Measurements from ENCODE around the gene ZSCAN31. TPM values are rescaled to one million over a fixed set of nuclear protein-coding genes. Genes with fewer than 3 reads are reported as not detected.

ZSCAN31 gene
- total and polyA plus RNA-seq, 9 of the 15 experiments (the other 6 are each of a cell fraction or from before 2014, with no cell fraction given), result 3.9 to 12.1 (median 7.0) TPM

GRCh38 chr6:28274888-28275287, 61.1 kb downstream of the ZSCAN31 start (continued):
- TF ChIP-seq MGA (IDR thresholded peaks at IDR 0.05), result no peak
- TF ChIP-seq ZZZ3 (IDR thresholded peaks at IDR 0.05), result no peak
- TF ChIP-seq ZNF589 (CRISPR knock-in tag; IDR thresholded peaks at IDR 0.05; ENCODE audit: low read depth), result no peak

Small RNAs within 50 kb of the gene (small RNA-seq; reads per million reads assigned to genes)
- gene AL021997.1 (not detected), gene AL021997.2 (not detected)

Other genes with a start within 250 kb of the ZSCAN31 start
Only the 7 nearest of the 12 such genes appear.
- gene ZKSCAN4, start 83.9 kb downstream of the ZSCAN31 start, total RNA-seq (2014; rRNA removed), result 3.8 and 4.7 TPM in 2 replicates
- gene ZKSCAN4, start 83.9 kb downstream of the ZSCAN31 start, total RNA-seq (2014; rRNA removed; fragmentation: Illumina TruSeq; extraction: Trizol), result 5.0 and 5.9 TPM in 2 replicates
- 5.3 and 6.4 TPM in 2 replicates for gene ZKSCAN4, start 83.9 kb downstream of the ZSCAN31 start, total RNA-seq (2015; rRNA removed; fragmentation: Illumina TruSeq; extraction: Trizol)
- 4.2 and 5.1 TPM in 2 replicates for gene ZKSCAN4, start 83.9 kb downstream of the ZSCAN31 start, total RNA-seq (2021)
- 4.6 and 5.3 TPM in 2 replicates for gene ZKSCAN4, start 83.9 kb downstream of the ZSCAN31 start, polyA plus RNA-seq (2011; rRNA removed)
- 4.9 and 5.0 TPM in 2 replicates for gene ZKSCAN4, start 83.9 kb downstream of the ZSCAN31 start, polyA plus RNA-seq (2014; fragmentation: Illumina TruSeq; extraction: Trizol)
- 1 to 10 TPM; 1.2 to 1.6 TPM for gene ZKSCAN4, start 83.9 kb downstream of the ZSCAN31 start, polyA plus RNA-seq (2014; fragmentation: Nextera tagmentation; extraction: Ambion mirVana)
- 4.1 and 4.7 TPM in 2 replicates for gene ZKSCAN4, start 83.9 kb downstream of the ZSCAN31 start, polyA plus RNA-seq (2014; rRNA removed)
- gene NKAPL, start 76.9 kb downstream of the ZSCAN31 start, total RNA-seq (2014; rRNA removed), result not detected in 2 replicates
- not detected in 2 replicates for gene NKAPL, start 76.9 kb downstream of the ZSCAN31 start, total RNA-seq (2014; rRNA removed; fragmentation: Illumina TruSeq; extraction: Trizol)
- not detected in 2 replicates for gene NKAPL, start 76.9 kb downstream of the ZSCAN31 start, total RNA-seq (2015; rRNA removed; fragmentation: Illumina TruSeq; extraction: Trizol)
- gene NKAPL, start 76.9 kb downstream of the ZSCAN31 start, total RNA-seq (2021), result not detected in 2 replicates
- not detected in 2 replicates for gene NKAPL, start 76.9 kb downstream of the ZSCAN31 start, polyA plus RNA-seq (2011; rRNA removed)
- gene NKAPL, start 76.9 kb downstream of the ZSCAN31 start, polyA plus RNA-seq (2014; fragmentation: Illumina TruSeq; extraction: Trizol), result not detected in 2 replicates
- not detected for gene NKAPL, start 76.9 kb downstream of the ZSCAN31 start, polyA plus RNA-seq (2014; fragmentation: Nextera tagmentation; extraction: Ambion mirVana)
- gene NKAPL, start 76.9 kb downstream of the ZSCAN31 start, polyA plus RNA-seq (2014; rRNA removed), result not detected in 2 replicates
- 5.4 and 5.9 TPM in 2 replicates for gene ZSCAN26, start 69.0 kb downstream of the ZSCAN31 start, total RNA-seq (2014; rRNA removed)
- 10.5 and 10.7 TPM in 2 replicates for gene ZSCAN26, start 69.0 kb downstream of the ZSCAN31 start, total RNA-seq (2014; rRNA removed; fragmentation: Illumina TruSeq; extraction: Trizol)
- 10.7 and 11.0 TPM in 2 replicates for gene ZSCAN26, start 69.0 kb downstream of the ZSCAN31 start, total RNA-seq (2015; rRNA removed; fragmentation: Illumina TruSeq; extraction: Trizol)
- gene ZSCAN26, start 69.0 kb downstream of the ZSCAN31 start, total RNA-seq (2021), result 6.1 and 6.9 TPM in 2 replicates
- 14.2 and 14.6 TPM in 2 replicates for gene ZSCAN26, start 69.0 kb downstream of the ZSCAN31 start, polyA plus RNA-seq (2011; rRNA removed)
- gene ZSCAN26, start 69.0 kb downstream of the ZSCAN31 start, polyA plus RNA-seq (2014; fragmentation: Illumina TruSeq; extraction: Trizol), result 12.2 and 12.4 TPM in 2 replicates
- 10 to 100 TPM in 1 of 2 experiments, 1 to 10 TPM in 1; 7.3 to 12.8 TPM for gene ZSCAN26, start 69.0 kb downstream of the ZSCAN31 start, polyA plus RNA-seq (2014; fragmentation: Nextera tagmentation; extraction: Ambion mirVana)
- gene ZSCAN26, start 69.0 kb downstream of the ZSCAN31 start, polyA plus RNA-seq (2014; rRNA removed), result 6.4 and 8.4 TPM in 2 replicates
- gene PGBD1, start 54.6 kb downstream of the ZSCAN31 start, total RNA-seq (2014; rRNA removed), result 4.4 and 5.8 TPM in 2 replicates
- 9.0 and 10.0 TPM in 2 replicates for gene PGBD1, start 54.6 kb downstream of the ZSCAN31 start, total RNA-seq (2014; rRNA removed; fragmentation: Illumina TruSeq; extraction: Trizol)
- gene PGBD1, start 54.6 kb downstream of the ZSCAN31 start, total RNA-seq (2015; rRNA removed; fragmentation: Illumina TruSeq; extraction: Trizol), result 8.3 and 8.9 TPM in 2 replicates
- 6.5 and 7.4 TPM in 2 replicates for gene PGBD1, start 54.6 kb downstream of the ZSCAN31 start, total RNA-seq (2021)
- gene PGBD1, start 54.6 kb downstream of the ZSCAN31 start, polyA plus RNA-seq (2011; rRNA removed), result 7.1 and 8.2 TPM in 2 replicates
- gene PGBD1, start 54.6 kb downstream of the ZSCAN31 start, polyA plus RNA-seq (2014; fragmentation: Illumina TruSeq; extraction: Trizol), result 6.5 and 7.3 TPM in 2 replicates
- 1 to 10 TPM; 3.3 to 3.5 TPM for gene PGBD1, start 54.6 kb downstream of the ZSCAN31 start, polyA plus RNA-seq (2014; fragmentation: Nextera tagmentation; extraction: Ambion mirVana)
- 5.6 and 6.1 TPM in 2 replicates for gene PGBD1, start 54.6 kb downstream of the ZSCAN31 start, polyA plus RNA-seq (2014; rRNA removed)
- 5.5 and 9.1 TPM in 2 replicates for gene ZKSCAN3, start 13.8 kb upstream of the ZSCAN31 start, total RNA-seq (2014; rRNA removed)
- 12.4 and 12.8 TPM in 2 replicates for gene ZKSCAN3, start 13.8 kb upstream of the ZSCAN31 start, total RNA-seq (2014; rRNA removed; fragmentation: Illumina TruSeq; extraction: Trizol)
- gene ZKSCAN3, start 13.8 kb upstream of the ZSCAN31 start, total RNA-seq (2015; rRNA removed; fragmentation: Illumina TruSeq; extraction: Trizol), result 12.2 and 12.4 TPM in 2 replicates
- 10.2 and 11.1 TPM in 2 replicates for gene ZKSCAN3, start 13.8 kb upstream of the ZSCAN31 start, total RNA-seq (2021)
- gene ZKSCAN3, start 13.8 kb upstream of the ZSCAN31 start, polyA plus RNA-seq (2011; rRNA removed), result 11.4 and 12.2 TPM in 2 replicates
- gene ZKSCAN3, start 13.8 kb upstream of the ZSCAN31 start, polyA plus RNA-seq (2014; fragmentation: Illumina TruSeq; extraction: Trizol), result 9.0 and 10.4 TPM in 2 replicates
- 1 to 10 TPM; 3.0 to 4.3 TPM for gene ZKSCAN3, start 13.8 kb upstream of the ZSCAN31 start, polyA plus RNA-seq (2014; fragmentation: Nextera tagmentation; extraction: Ambion mirVana)
- 6.9 and 8.0 TPM in 2 replicates for gene ZKSCAN3, start 13.8 kb upstream of the ZSCAN31 start, polyA plus RNA-seq (2014; rRNA removed)
- gene ZSCAN12, start 63.6 kb upstream of the ZSCAN31 start, total RNA-seq (2014; rRNA removed), result 12.3 and 12.5 TPM in 2 replicates
- gene ZSCAN12, start 63.6 kb upstream of the ZSCAN31 start, total RNA-seq (2014; rRNA removed; fragmentation: Illumina TruSeq; extraction: Trizol), result 19.4 and 22.6 TPM in 2 replicates
- 17.7 and 19.6 TPM in 2 replicates for gene ZSCAN12, start 63.6 kb upstream of the ZSCAN31 start, total RNA-seq (2015; rRNA removed; fragmentation: Illumina TruSeq; extraction: Trizol)
- gene ZSCAN12, start 63.6 kb upstream of the ZSCAN31 start, total RNA-seq (2021), result 12.1 and 12.5 TPM in 2 replicates
- 14.5 and 18.5 TPM in 2 replicates for gene ZSCAN12, start 63.6 kb upstream of the ZSCAN31 start, polyA plus RNA-seq (2011; rRNA removed)
- 12.3 and 14.5 TPM in 2 replicates for gene ZSCAN12, start 63.6 kb upstream of the ZSCAN31 start, polyA plus RNA-seq (2014; fragmentation: Illumina TruSeq; extraction: Trizol)
- gene ZSCAN12, start 63.6 kb upstream of the ZSCAN31 start, polyA plus RNA-seq (2014; fragmentation: Nextera tagmentation; extraction: Ambion mirVana), result 1 to 10 TPM; 2.5 to 7.9 TPM
- 10.4 and 11.4 TPM in 2 replicates for gene ZSCAN12, start 63.6 kb upstream of the ZSCAN31 start, polyA plus RNA-seq (2014; rRNA removed)
- 0.05 and 0.16 TPM in 2 replicates for gene ZSCAN23, start 107.3 kb upstream of the ZSCAN31 start, total RNA-seq (2014; rRNA removed)
- 0.25 and 0.32 TPM in 2 replicates for gene ZSCAN23, start 107.3 kb upstream of the ZSCAN31 start, total RNA-seq (2014; rRNA removed; fragmentation: Illumina TruSeq; extraction: Trizol)
- 0.29 and 0.30 TPM in 2 replicates for gene ZSCAN23, start 107.3 kb upstream of the ZSCAN31 start, total RNA-seq (2015; rRNA removed; fragmentation: Illumina TruSeq; extraction: Trizol)
- gene ZSCAN23, start 107.3 kb upstream of the ZSCAN31 start, total RNA-seq (2021), result 0.22 and 0.34 TPM in 2 replicates
- gene ZSCAN23, start 107.3 kb upstream of the ZSCAN31 start, polyA plus RNA-seq (2011; rRNA removed), result 0.24 and 0.49 TPM in 2 replicates
- gene ZSCAN23, start 107.3 kb upstream of the ZSCAN31 start, polyA plus RNA-seq (2014; fragmentation: Illumina TruSeq; extraction: Trizol), result 0.18 and 0.19 TPM in 2 replicates
- under 1 TPM in 1 of 2 experiments, not detected in 1; 0.08 TPM for gene ZSCAN23, start 107.3 kb upstream of the ZSCAN31 start, polyA plus RNA-seq (2014; fragmentation: Nextera tagmentation; extraction: Ambion mirVana)
- 0.17 and 0.38 TPM in 2 replicates for gene ZSCAN23, start 107.3 kb upstream of the ZSCAN31 start, polyA plus RNA-seq (2014; rRNA removed)

All from K562 (cell line).